Effector memory CD4-positive, alpha-beta T cell (primary cell): ENCODE results near the gene UROD.

Experiments
- DNase-seq, 3 donors: peaks; one replicate each; pipeline ENCODE4 v3.0.0-alpha.2; 2020
- H3K27ac ChIP-seq: 2 replicates; pipeline ENCODE4 v1.7.0; 2013; ENCODE audit warnings: mild to moderate bottlenecking, low read length, moderate library complexity; ENCODE audit not compliant: insufficient read depth, poor library complexity, severe bottlenecking
- H3K27me3 ChIP-seq: replicated peaks from 2 replicates; pipeline ENCODE4 v1.7.0; 2013; ENCODE audit warnings: mild to moderate bottlenecking, low read length; ENCODE audit not compliant: insufficient read depth, control insufficient read depth, poor library complexity, severe bottlenecking
- H3K36me3 ChIP-seq: 2 replicates; pipeline ENCODE4 v1.7.0; 2013; ENCODE audit warnings: mild to moderate bottlenecking, low read length, moderate library complexity; ENCODE audit not compliant: control insufficient read depth, insufficient read depth
- H3K4me1 ChIP-seq: 2 replicates; pipeline ENCODE4 v1.7.0; 2013; ENCODE audit warnings: low read length, mild to moderate bottlenecking; ENCODE audit not compliant: control insufficient read depth, insufficient read depth, poor library complexity, severe bottlenecking
- H3K4me3 ChIP-seq: 2 replicates; pipeline ENCODE4 v1.7.0; 2013; ENCODE audit warnings: low read length, low read depth, mild to moderate bottlenecking; ENCODE audit not compliant: insufficient read depth, poor library complexity, severe bottlenecking
- H3K9me3 ChIP-seq: 2 replicates; pipeline ENCODE4 v1.7.0; 2013; ENCODE audit warnings: mild to moderate bottlenecking, low read length, moderate library complexity; ENCODE audit not compliant: control insufficient read depth

UROD gene

GRCh38 chr1:45007311-45007710, 4.7 kb upstream of the UROD start:
- Histone ChIP-seq H3K4me1 (peaks cover 20% of the 10 kb centered on the region), H3K27me3 (no peaks in the 10 kb centered on the region), H3K4me3 (no peak overlapping the region), H3K9me3 (no peaks in the 10 kb centered on the region), H3K36me3 (peaks cover 65% of the 10 kb centered on the region), H3K27ac (no peak overlapping the region)
- DNase-seq: no peak

GRCh38 chr1:45008076-45008475, 4.0 kb upstream of the UROD start:
- no peak for DNase-seq
- H3K27ac ChIP-seq: no peak overlapping the region
- no peaks in the 10 kb centered on the region for H3K9me3 ChIP-seq
- H3K4me3 ChIP-seq: no peak overlapping the region
- peaks cover 27% of the 10 kb centered on the region for H3K4me1 ChIP-seq
- H3K36me3 ChIP-seq: peaks cover 58% of the 10 kb centered on the region
- no peaks in the 10 kb centered on the region for H3K27me3 ChIP-seq

DNA sequence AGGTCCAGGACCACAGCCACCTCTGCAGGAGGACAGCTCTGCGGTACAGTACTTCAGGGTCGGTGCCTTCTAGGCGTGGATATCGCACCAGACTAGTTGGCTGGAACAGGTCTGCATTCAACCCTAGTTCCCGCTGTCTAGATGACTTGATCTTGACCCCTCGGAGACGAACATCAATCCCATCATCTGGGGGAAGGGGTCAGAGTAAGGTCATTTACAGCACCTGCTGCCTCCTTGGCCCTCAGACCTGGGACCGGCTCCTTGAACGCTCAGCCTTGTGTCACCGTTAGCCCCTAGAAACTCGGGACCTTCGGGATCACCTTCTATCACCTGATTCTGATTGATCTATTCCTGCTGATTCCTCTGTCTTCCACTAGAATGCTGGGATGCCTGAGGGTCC, 3.5 kb upstream of the UROD start:
- no peaks in the 10 kb centered on the region for H3K9me3 ChIP-seq
- DNase-seq: no peak
- H3K27ac ChIP-seq: no peak overlapping the region

GRCh38 chr1:45009296-45009865, 2.7 kb upstream of the UROD start:
- Histone ChIP-seq H3K27me3 (no peaks in the 10 kb centered on the region), H3K27ac (no peak overlapping the region), H3K4me3 (peak overlapping the region; percentile 80), H3K36me3 (peaks cover 45% of the 10 kb centered on the region), H3K9me3 (no peaks in the 10 kb centered on the region), H3K4me1 (peaks cover 28% of the 10 kb centered on the region)
- no peak for DNase-seq

More for the DNA sequence above, 3.5 kb upstream of the UROD start:
- peaks cover 28% of the 10 kb centered on the region for H3K4me1 ChIP-seq
- no peaks in the 10 kb centered on the region for H3K27me3 ChIP-seq
- H3K4me3 ChIP-seq: no peak overlapping the region
- H3K36me3 ChIP-seq: peaks cover 53% of the 10 kb centered on the region

DNA sequence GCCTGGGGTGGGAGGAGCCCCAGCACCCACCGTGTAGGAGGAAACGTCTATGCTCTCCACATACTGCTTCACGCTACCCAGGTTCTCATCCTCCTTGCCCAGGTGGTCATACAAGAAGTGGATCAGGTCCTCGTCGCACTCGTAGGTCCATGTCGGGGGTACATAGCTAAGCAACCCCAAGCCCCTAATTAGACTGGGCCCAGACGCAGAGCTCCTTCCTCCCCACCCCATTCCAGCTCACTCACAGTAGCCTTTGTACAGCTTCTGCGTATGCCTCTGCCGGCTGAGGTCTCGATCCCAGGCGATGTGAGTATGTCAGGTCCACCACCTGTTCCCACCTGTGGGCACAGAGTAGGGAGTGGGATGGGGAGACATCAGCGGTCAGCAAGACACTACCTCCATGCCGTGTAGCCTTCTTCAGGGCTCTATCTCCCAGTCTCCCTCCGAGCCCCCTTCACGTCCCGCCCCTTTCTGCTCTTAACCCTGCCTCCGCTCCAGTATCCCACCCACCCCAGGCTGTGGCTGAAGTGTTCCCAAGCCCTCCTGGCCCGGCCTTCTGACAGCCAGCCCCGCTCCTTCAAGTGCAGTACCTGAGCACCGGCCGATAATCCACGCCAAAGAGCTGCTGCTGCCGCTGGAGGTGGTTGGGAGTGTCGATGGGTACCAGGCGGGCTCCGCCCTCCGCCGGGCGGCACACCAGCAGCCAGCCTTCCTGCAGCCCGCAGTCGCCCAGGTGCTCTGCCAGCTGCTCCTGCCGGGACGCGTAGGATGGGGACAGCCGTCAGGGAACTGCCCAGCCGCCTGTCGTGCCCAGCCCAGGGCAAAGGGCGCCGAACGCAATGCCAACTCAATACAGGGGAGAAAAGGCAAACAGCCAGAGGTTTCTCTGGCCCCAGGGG, 1.8 kb upstream of the UROD start:
- peaks cover 28% of the 10 kb centered on the region for H3K4me1 ChIP-seq
- no peaks in the 10 kb centered on the region for H3K27me3 ChIP-seq
- H3K4me3 ChIP-seq: peak overlapping the region; percentile 80
- peak overlapping the region; percentile 77 for H3K27ac ChIP-seq
- no peaks in the 10 kb centered on the region for H3K9me3 ChIP-seq
- peaks cover 42% of the 10 kb centered on the region for H3K36me3 ChIP-seq
- DNase-seq: no peak

DNA sequence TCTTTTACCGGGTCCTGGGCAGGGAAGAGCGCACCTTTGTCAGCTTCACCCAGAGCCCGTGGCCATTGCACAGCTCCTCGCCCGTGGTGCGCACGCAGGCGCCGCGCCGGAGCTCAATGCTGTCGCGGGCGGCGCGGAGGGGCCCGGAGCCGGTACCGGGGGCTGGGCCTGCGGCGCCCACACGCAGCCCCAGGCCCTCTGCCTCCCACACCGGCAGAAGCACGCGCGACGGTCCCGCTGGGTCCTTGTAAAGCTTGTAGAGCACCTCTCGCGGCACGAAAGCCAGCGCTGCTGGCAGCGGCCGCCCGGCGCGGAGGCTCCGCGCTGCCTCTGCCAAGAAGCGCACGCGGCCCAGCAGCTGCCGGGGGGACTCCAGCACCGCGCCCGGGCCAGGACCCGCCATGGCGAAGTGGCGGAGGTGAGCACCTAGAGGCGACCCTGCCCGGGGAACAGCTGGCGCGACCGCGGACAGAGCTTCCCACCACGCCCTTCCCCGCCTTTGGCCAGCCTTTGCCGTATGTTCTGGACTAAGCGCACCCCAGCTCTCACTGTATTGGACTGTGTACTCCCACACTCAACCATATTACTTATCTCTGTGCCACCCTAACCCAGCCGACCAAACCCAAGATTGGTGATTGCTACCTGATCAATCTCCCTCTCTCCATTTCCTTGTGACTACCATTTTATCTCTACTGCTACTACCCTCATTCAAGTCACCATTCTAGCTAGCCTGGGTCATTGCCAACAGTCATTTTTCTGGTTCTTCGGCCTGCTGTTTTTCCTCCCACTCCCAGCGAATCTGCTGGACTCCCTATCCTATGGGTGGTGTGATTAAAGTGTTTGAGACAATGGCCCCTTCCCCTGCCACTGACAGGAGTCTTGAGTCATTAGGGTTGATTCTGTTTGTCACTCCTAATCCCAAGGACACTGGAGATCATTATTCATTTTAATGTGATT, 921 bp upstream of the UROD start, which contains the start of gene HECTD3:
Gene HECTD3 (minus strand): TSS at position 470 of the 957 bp plus-strand sequence. CDS start 67 bp downstream, at position 403.
- H3K27me3 ChIP-seq: no peaks in the 10 kb centered on the region
- H3K27ac ChIP-seq: peak within 1 kb of the TSS; percentile 77
- peak within 1 kb of the TSS; percentile 80 for H3K4me3 ChIP-seq
- H3K4me1 ChIP-seq: peaks cover 28% of the 10 kb centered on the region
- H3K36me3 ChIP-seq: peaks cover 38% of the 10 kb centered on the region
- H3K9me3 ChIP-seq: no peaks in the 10 kb centered on the region
- peak; percentile 56 to 63 (median 59) for DNase-seq

- Histone ChIP-seq H3K27ac (peak overlapping the region; percentile 77), H3K4me3 (peak overlapping the region; percentile 80), H3K27me3 (no peaks in the 10 kb centered on the region), H3K4me1 (peaks cover 28% of the 10 kb centered on the region), H3K9me3 (no peaks in the 10 kb centered on the region), H3K36me3 (peaks cover 22% of the 10 kb centered on the region)
- DNase-seq: no peak
Measured at GRCh38 chr1:45012639-45013278, 705 bp downstream of the UROD start.

GRCh38 chr1:45013551-45014209, 1.6 kb downstream of the UROD start:
- H3K27ac ChIP-seq: no peak overlapping the region
- H3K4me3 ChIP-seq: no peak overlapping the region
- H3K27me3 ChIP-seq: no peaks in the 10 kb centered on the region
- H3K4me1 ChIP-seq: peaks cover 28% of the 10 kb centered on the region
- H3K36me3 ChIP-seq: peaks cover 13% of the 10 kb centered on the region
- no peak for DNase-seq
- no peaks in the 10 kb centered on the region for H3K9me3 ChIP-seq
